ENCODE results near the gene HECW1.
"Not testable (repeated sequence)": the region's sequence is repeated elsewhere in the genome, so short reads cannot be mapped to it uniquely, and the experiment has no call there.

Gene HECW1

DNA sequence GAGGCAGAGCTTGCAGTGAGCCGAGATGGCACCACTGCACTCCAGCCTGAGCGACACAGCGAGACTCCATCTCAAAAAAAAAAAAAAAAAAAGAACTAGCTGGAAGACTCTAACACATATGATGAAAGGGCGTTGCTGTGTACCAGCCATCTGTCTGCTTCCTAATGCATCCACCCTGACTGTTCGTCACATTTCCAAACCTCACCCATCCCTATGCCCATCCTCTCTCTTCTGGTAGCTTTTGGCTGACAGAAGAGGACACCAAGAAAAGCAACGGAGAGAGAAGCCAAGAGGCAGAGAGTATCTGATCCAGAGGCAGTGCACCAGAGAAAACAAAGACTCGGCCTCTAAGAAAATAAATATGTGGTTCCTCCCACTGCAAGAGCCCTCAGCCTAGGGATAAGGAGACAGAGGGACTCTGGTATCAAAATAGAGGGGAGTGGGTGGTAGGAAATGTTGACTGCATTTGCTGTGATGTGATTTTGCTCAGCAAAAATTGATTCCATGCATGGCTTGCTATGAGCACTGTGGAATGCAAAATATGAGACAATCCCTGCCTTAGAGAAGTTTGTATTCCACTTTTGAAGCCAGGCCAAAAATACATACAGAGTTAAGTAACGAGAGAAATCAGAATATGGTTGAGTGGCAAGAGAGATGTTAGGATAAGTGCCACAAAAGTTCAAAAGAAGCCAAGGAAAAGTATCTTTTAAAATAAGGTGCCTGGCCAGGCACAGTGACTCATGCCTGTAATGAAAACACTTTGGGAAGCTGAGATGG is 369.6 kb downstream of the HECW1 start:
- DNase-seq: no peak

DNA sequence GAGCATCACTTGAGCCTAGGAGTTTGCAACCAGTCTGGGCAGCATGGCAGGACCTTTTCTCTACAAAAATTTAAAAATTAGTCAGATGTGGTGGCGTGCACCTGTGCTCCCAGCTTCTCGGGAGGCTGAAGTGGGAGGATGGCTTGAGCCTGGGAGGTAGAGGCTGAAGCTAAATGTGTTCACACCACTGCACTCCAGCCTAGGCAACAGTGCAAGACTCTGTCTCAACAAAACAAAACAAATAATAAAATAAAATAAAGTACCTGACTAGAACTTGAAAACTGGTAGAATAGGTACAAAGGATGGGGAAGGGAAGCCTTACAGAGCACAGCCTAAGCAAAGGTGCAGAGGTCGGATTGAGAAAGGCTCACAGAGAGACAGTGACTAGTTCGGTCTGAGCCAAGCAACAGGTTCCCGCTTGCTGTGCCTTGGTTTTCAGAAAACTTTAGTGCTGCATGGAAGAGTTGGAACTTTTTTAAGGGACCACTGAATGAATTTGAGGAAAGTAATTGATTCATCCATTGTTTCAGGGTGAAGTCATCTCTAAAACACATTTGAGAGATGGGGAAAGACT is 370.3 kb downstream of the HECW1 start:
- no peak for DNase-seq

GRCh38 chr7:43484678-43485395 is 372.4 kb downstream of the HECW1 start:
- no peak for DNase-seq

DNA sequence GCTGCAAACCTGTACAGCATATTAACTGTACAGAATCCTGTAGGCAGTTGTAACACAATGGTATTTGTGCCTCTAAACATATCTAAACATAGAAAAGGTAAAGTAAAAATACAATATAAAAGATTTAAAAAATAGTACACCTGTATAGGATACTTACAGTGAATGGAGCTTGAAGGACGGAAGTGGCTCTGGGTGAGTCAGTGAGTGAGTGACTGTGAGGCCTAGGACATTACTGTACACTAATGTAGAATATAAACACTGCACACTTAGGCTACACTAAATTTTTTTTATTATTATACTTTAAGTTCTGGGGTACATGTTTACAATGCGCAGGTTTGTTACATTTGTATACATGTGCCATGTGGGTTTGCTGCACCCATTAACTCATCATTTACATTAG is 373.1 kb downstream of the HECW1 start:
- no peak for DNase-seq

DNA sequence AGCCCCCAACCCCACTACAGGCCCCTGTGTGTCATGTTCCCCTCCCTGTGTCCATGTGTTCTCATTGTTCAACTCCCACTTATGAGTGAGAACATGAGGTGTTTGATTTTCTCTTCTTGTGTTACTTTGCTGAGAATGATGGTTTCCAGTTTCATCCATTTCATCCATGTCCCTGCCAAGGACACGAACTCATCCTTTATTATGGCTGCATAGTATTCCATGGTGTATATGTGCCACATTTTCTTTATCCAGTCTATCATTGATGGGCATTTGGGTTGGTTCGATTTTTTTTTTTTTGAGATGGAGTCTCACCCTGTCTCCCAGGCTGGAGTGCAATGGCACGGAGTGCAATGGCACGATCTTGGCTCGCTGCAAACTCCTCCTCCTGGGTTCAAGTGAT is 373.6 kb downstream of the HECW1 start:
- not testable (repeated sequence) for DNase-seq

DNA sequence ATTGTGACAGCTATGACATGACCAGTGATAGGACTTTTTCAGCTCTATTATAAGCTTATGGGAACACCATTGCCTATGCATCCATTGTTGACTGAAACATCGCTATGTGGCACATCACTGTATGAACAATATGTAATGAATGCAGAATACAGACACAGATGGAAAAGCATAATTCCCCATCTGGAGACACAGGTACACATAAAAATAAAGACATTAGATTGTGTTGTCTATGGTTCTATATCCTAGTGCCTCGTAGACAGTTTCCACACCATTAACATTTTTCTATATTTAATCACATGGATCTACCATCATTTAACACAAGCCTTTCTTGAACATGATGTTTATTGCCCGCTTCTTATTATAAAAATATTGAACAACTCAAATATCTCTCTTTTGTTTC is 374.2 kb downstream of the HECW1 start:
- DNase-seq: no peak

GRCh38 chr7:43487731-43488073 is 375.3 kb downstream of the HECW1 start:
- DNase-seq: no peak

DNA sequence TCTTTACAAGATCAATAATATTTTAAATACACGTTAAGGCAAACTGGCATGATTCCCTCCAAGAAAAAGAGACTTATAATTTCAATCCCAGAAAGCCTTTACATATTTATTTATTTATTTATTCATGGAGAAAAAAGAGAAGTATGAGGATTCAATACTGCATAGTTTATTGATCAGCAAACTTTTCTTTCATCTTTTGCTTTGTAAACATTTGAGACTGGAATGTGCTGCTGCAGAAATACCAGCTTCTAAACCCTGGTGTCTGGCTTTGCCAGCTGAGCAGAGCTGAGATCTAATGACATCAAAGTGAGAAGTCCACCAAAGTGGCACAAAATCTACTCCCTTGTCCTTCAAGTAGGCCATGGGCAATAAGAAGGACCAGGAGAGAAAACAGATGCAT is 376.8 kb downstream of the HECW1 start:
- DNase-seq: no peak

DNA sequence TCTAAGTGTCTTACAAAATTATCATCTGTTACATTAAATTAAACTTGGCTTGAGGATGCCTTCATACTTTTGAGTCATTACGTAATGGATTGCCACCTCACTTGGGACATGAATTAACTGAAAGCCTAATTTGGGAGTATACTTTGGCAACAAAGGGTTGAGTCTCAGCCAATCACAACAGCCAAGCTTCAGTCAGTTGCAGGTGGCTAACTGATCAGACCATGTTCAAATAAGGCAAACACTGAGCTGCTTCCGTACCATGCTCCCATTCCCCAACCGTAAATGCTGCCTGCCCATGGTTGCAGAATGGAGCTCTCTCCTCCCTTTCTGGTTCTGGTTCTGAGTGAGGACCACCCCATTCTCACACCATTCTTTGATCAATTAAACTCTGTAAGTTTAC is 377.6 kb downstream of the HECW1 start:
- DNase-seq: no peak

DNA sequence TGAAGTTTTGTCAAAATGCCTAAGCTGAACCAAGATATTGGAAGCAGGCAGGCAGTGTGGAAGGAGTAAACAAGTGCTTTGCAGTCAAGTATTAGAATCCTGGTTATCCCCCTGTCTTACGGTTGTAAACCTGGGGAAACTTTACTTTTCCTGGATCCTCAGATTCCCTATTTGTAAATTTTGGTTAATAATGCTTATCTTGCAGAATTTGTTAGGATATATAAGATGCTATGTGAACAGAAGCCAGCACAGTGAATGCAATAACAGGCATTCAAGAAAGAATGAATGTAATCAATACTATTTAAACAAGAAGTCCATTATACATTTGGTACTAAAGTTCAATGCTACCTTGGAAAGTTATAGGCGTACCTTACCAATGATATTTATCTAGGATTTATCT is 378.7 kb downstream of the HECW1 start:
- DNase-seq: no peak

DNA sequence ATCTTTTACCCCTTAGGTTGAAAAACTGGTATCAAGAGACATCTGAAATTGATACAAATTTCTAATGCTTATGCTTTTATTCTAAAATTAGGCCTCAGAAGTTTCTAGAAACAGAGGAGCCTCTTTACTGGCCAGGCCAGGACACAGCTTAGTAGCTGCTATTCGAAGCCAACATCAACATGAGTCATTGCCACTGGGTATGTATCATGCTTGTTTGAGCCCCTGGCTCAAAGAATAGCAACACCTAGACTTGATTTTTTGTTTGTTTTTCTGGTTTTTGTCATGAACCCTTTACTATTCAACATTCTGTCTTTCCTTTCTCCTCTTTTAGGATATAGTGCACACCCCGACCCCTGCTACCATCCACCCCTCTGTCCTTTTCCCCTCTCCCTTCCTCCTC is 379.5 kb downstream of the HECW1 start:
- peak; percentile 44 for DNase-seq

DNA sequence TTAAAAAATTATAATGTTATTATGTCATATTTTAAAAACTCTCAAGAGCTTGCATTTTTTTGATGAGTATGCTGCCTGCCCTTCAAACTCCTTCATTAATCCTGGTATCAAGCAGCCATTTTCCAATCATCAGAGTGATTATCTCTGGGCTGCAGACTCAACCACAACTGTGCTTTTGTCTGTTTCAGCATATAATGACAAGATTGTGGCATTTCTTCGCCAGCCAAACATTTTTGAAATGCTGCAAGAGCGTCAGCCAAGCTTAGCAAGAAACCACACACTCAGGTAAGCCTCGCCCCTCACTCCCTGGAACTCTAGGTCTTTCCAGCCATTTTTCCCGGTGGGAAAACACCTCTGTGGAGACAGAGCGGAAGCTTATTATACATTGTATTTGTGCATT is 380.4 kb downstream of the HECW1 start:
- no peak for DNase-seq

- DNase-seq: no peak
Observed at GRCh38 chr7:43495572-43495971, 383.1 kb downstream of the HECW1 start.

GRCh38 chr7:43496596-43496995 is 384.1 kb downstream of the HECW1 start:
- DNase-seq: no peak

- DNase-seq: peak; percentile 43
Observed at GRCh38 chr7:43501870-43502269, 389.4 kb downstream of the HECW1 start.

- DNase-seq: no peak
Observed at GRCh38 chr7:43502941-43503340, 390.5 kb downstream of the HECW1 start.

DNA sequence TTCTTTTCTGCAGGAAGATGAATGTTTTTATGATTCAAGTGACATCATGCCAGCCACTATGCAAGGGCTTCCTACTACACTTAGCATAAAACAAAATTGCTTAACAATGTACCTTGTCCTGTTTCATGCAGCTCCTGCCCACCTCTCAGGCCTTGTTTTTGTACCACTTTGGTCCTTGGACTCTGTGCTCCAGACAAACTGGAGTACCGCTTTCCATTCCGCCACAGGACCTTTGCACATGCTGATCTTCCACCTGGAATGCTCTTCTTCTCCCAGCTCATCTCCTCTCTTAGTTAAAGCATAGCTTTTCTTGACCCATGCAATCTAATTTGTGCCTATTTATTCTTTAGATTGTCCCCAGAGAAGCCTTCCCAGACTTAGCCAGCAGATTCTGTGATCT is 393.0 kb downstream of the HECW1 start:
- no peak for DNase-seq

DNA sequence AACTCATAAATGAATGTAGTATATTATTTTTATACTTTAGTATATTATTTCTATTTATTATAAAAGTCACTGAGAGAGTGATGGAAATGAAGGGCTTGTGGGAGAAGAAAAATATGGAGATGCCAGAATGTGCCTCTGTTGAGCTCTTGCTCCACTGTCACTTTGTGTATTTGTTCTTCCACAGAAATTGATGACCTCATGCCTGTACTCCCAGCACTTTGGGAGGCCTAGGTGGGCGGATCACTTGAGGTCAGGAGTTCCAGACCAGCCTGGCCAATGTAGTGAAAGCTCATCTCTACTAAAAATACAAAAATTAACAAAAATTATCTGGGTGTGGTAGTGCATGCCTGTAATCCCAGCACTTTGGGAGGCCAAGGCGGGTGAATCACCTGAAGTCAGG is 394.0 kb downstream of the HECW1 start:
- no peak for DNase-seq

DNA sequence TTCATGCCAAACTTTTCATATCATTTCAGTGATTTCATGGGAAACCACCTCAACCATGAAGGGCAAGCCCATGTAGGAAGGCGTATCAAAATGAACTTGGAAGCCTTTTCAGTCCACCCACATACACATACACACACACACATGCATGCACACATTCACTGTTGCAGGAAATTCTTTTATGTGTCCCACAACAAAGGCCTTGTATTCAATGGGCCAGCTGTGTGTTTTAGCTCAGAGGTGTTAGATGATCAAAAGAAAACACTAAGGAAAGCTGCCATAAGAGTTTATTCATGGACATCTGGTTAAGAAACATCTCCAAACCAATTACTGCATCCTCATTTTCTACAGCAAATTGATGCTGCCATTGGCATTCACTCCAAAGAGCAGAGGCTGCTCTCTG is 396.0 kb downstream of the HECW1 start:
- DNase-seq: no peak

- no peak for DNase-seq
Observed at GRCh38 chr7:43509906-43510305, 397.5 kb downstream of the HECW1 start.

DNA sequence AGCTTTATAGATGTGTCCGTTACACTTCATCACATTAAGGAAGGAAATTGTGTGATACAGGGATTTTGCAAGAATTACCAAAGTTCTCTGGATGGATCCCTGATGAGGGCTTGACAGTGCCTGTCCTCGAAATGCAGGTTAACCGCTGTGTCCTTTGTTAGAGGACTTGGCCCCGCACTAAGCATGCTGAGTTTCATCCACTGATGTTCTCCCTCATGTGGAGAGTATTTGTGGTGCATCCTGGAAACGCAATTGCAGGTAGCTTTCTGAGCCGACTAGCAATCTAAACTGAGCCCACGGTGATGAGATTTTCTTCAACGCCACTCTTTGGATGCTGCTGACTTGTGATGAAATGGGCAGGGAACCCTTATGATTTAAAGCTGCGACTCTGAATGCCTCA is 398.6 kb downstream of the HECW1 start:
- no peak for DNase-seq

GRCh38 chr7:43511769-43512515 is 399.5 kb downstream of the HECW1 start:
- no peak for DNase-seq

GRCh38 chr7:43513251-43513650 is 400.8 kb downstream of the HECW1 start:
- DNase-seq: no peak

Measured in HCEC 1CT (cell line).